ENCODE results near the gene DCST1. TPM values are rescaled to one million over a fixed set of nuclear protein-coding genes. Genes with fewer than 3 reads are reported as not detected.

Gene DCST1
- total and polyA plus RNA-seq, 7 donors: 0.12 to 0.34 TPM; not detected in 5

DNA sequence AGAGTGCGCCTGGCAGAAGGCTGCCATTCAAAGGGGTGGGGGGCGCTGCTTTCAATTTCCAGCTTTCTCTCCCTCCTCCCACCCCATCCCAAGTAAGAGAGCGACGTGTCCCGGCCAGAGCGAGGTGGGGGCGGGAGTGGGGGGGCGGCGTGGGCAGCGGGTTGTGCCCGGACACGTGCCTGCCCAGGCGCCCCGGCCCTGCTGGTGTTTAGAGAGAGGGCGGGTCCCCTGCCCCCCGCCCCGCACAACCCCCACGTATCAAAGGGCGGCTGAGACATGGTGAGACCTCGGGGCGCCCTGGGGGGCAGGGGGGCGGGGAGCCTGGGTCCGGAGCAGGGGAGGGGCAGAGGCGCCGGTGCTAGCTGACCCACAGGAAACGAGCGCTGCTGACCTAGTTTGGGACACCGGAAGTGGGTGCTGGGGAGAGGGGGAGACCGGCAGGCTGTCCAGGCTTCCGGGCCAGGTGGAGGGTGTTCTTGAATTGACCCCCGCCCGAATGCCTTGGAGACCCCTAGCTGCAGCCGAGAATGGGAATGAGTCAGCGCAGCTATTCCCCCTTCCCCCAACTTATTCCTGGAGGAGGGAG lies 29.8 kb upstream of the DCST1 start:
- no peaks in the 10 kb centered on the region for H3K36me3 ChIP-seq (ENCODE audit: insufficient read depth in 1 of 2, low read depth in 1 of 2)
- peak; percentile 37 to 39 (median 38) for ATAC-seq
- WGBS, 3 donors: 0 to 1% (median 1%) methylated on average over 30 to 34 of the region's 34 CpGs

DNA sequence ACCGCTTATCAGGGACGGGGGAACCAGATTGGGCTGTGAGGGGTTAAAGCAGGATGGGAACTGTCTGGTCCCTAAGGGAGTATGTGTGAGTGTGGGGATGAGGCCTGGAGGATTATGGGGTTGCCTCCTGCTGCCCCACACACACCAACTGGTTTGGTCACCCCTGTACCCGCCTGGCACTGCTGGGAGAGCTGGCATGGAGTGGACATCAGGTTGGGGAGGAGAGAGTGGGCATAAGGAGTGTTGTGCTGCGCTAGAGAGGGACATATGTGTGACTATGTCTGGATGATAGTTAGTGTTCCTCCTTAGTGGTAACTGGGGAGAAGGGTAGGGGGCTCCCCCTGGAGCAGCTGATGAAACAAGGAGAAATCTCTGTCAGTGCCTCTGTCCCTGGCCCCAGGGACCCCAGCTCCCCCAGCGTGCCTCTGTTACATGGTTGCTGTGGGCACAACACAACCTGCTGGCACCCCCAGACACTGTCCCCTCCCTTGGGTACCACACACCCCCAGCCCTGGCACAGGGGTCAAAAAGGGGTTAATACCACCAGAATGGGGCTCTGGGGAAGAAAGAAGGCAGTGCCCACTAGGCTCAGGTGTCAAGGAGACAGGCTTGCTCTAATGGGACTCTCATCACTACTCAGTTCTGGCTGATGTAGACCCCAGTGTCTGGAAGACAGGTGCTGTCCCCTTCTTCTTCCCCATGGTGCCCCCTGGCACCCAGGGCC lies 29.1 kb upstream of the DCST1 start:
- ATAC-seq (no peak), DNase-seq (no peak)
- peaks cover 57% of the 10 kb centered on the region for H3K4me1 ChIP-seq
- intact Hi-C loops (cut with DNase I): loop anchor here in 1 of 2 donors (5.0 kb wide), 1 partner anchor 42 kb away; the partner anchor contains the start of gene PYGO2
- no peaks in the 10 kb centered on the region for H3K9me3 ChIP-seq
- 23 to 43% (median 26%) methylated on average over 5 of the region's 5 CpGs for WGBS, 3 donors
- TF ChIP-seq, protein P1, sequence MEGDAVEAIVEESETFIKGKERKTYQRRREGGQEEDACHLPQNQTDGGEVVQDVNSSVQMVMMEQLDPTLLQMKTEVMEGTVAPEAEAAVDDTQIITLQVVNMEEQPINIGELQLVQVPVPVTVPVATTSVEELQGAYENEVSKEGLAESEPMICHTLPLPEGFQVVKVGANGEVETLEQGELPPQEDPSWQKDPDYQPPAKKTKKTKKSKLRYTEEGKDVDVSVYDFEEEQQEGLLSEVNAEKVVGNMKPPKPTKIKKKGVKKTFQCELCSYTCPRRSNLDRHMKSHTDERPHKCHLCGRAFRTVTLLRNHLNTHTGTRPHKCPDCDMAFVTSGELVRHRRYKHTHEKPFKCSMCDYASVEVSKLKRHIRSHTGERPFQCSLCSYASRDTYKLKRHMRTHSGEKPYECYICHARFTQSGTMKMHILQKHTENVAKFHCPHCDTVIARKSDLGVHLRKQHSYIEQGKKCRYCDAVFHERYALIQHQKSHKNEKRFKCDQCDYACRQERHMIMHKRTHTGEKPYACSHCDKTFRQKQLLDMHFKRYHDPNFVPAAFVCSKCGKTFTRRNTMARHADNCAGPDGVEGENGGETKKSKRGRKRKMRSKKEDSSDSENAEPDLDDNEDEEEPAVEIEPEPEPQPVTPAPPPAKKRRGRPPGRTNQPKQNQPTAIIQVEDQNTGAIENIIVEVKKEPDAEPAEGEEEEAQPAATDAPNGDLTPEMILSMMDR (IDR thresholded peaks at IDR 0.05): no peak
- no peaks in the 10 kb centered on the region for H3K36me3 ChIP-seq (ENCODE audit: insufficient read depth in 1 of 2, low read depth in 1 of 2)
- H3K27ac ChIP-seq: peak overlapping the region; percentile 94
- H3K4me3 ChIP-seq: peak overlapping the region; percentile 78
- no peaks in the 10 kb centered on the region for H3K27me3 ChIP-seq (ENCODE audit: insufficient read depth in 3 of 3, low read length in 2 of 3)

More for the DNA sequence above, 29.8 kb upstream of the DCST1 start:
- H3K4me1 ChIP-seq: peaks cover 58% of the 10 kb centered on the region
- peak; percentile 86 to 91 for DNase-seq
- peak overlapping the region; percentile 78 for H3K4me3 ChIP-seq
- TF ChIP-seq, protein P1 (IDR thresholded peaks at IDR 0.05): no peak
- H3K27ac ChIP-seq: peak overlapping the region; percentile 94
- no peaks in the 10 kb centered on the region for H3K9me3 ChIP-seq
- no peaks in the 10 kb centered on the region for H3K27me3 ChIP-seq (ENCODE audit: insufficient read depth in 3 of 3, low read length in 2 of 3)
- intact Hi-C loops (cut with DNase I): loop anchor here (2.0 to 5.0 kb wide), 3 partner anchors 13 to 42 kb away; partner anchors contain the start of genes CKS1B (in 1 of the 2) and PYGO2 (in 1 of the 2)

DNA sequence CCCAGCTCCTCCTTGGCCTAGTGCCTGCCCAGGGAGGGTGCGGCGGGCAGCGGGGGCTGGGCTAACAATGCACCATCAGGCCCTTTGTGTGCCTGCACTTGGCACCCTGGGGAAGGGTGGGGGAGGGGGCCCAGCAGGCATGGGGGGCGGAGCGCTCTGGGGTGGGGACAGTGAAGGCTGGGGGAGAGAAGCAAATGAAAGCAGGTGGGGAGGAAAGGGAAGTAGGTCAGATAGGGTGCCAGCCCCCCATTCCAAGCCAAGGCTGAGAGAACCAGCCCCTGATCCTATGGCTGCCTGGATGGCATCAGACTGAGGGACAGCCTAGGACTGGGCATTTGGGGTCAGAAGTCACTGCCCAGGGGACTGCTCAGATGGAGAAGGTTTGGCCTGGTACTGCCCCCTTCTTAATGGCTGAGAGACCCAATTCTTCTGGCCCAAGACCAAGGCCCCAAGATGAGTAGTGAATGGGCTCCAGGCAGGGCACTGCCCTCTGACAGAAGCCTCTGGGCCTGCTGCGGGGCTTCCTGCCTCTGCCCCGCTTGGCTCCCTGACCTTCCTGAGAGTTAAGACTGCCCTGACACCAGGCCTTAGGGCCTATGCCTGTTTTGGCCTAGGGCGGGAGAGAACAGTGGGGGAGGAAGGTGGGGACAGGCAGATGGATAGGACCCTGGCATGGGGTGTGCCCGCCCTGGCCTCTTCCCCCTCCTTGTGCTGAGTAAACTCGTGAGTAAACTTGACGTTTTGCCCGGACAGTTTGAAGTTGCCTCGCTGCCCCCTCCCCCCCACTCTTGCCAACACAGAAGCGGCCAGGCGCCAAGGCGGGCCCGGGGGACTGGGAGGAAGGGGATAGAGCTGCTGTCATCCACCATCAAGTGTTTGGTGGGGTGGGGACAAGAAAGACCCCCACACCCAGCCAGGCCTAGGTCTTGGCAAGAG lies 28.3 kb upstream of the DCST1 start:
- H3K4me3 ChIP-seq: peak overlapping the region; percentile 78
- whole genome bisulfite sequencing, 3 donors: 31 to 33% (median 32%) methylated on average over 14 to 17 of the region's 17 CpGs
- intact Hi-C loops (cut with DNase I): no loop called here

DNA sequence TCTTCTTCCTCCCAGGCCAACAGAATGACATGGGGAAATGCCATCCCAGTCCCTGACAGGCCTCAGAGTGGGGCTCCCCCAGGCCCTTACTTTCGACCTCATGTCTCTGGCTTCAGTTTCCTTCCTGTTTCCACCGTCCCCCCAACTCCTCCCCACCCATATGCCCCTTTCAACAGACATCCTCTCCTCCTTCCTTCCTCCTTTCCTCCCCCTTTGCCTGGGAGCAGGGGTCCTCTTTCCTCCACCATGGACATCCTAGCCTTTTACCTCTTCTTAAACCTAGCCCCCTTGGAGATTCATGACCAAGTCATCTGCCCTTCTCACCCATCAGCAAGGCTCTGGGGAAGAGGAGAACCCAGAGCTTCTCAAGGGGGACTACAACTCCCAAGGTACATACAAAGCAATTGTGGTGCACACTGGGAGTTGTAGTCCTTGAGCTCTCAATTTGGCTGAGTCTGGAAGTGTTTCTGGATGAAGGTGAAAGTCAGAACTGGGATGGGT lies 27.0 kb upstream of the DCST1 start:
- H3K36me3 ChIP-seq (ENCODE audit: insufficient read depth in 1 of 2, low read depth in 1 of 2): no peaks in the 10 kb centered on the region
- H3K4me1 ChIP-seq: peaks cover 61% of the 10 kb centered on the region
- TF ChIP-seq, protein P1 (IDR thresholded peaks at IDR 0.05): no peak
- ATAC-seq: no peak
- H3K27me3 ChIP-seq (ENCODE audit: insufficient read depth in 3 of 3, low read length in 2 of 3): no peaks in the 10 kb centered on the region
- peak overlapping the region; percentile 94 for H3K27ac ChIP-seq
- H3K9me3 ChIP-seq: no peaks in the 10 kb centered on the region
- intact Hi-C loops (cut with DNase I): no loop called here
- DNase-seq: no peak
- 41 to 47% (median 43%) methylated on average over 2 of the region's 2 CpGs for WGBS, 3 donors
- peak overlapping the region; percentile 62 for H3K4me3 ChIP-seq

More for the DNA sequence above, 28.3 kb upstream of the DCST1 start:
- H3K36me3 ChIP-seq (ENCODE audit: insufficient read depth in 1 of 2, low read depth in 1 of 2): no peaks in the 10 kb centered on the region
- H3K4me1 ChIP-seq: peaks cover 51% of the 10 kb centered on the region
- peak overlapping the region; percentile 94 for H3K27ac ChIP-seq
- H3K9me3 ChIP-seq: no peaks in the 10 kb centered on the region
- TF ChIP-seq, protein P1 (IDR thresholded peaks at IDR 0.05): no peak
- peak; percentile 4 to 29 (median 18) for ATAC-seq
- DNase-seq: peak; percentile 76 to 87
- H3K27me3 ChIP-seq (ENCODE audit: insufficient read depth in 3 of 3, low read length in 2 of 3): no peaks in the 10 kb centered on the region

All from psoas muscle (tissue), 8 donors.